ENCODE data around the gene CELF4.

GRCh38 chr18:37483221-37483971, 82.2 kb downstream of the CELF4 start:
- no peak for TF ChIP-seq CTCF (IDR thresholded peaks at IDR 0.05)
- no peak for TF ChIP-seq POLR2AphosphoS5 (IDR thresholded peaks at IDR 0.05)
